ENCODE results near the gene RANGAP1.

The RANGAP1 gene

DNA sequence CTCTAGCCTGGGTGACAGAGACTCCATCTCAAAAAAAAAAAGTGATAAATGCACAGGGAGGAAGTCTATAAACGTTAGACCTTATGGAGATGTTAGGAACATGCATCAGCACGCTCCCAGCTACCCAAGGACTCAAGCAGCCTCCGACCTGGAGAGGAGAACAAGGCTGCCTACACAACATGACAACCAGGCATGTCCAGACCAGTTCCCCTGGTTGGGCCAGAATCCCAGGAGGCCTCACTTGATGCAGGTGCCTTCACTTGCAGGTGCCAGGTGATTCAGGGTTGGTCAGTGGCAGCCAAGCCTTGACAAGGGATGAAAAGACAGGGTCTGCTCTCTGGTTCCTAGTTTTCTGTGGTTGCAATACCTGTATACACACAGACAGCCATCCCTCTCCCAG is 5.9 kb downstream of the RANGAP1 start:
- TF ChIP-seq, protein P1, sequence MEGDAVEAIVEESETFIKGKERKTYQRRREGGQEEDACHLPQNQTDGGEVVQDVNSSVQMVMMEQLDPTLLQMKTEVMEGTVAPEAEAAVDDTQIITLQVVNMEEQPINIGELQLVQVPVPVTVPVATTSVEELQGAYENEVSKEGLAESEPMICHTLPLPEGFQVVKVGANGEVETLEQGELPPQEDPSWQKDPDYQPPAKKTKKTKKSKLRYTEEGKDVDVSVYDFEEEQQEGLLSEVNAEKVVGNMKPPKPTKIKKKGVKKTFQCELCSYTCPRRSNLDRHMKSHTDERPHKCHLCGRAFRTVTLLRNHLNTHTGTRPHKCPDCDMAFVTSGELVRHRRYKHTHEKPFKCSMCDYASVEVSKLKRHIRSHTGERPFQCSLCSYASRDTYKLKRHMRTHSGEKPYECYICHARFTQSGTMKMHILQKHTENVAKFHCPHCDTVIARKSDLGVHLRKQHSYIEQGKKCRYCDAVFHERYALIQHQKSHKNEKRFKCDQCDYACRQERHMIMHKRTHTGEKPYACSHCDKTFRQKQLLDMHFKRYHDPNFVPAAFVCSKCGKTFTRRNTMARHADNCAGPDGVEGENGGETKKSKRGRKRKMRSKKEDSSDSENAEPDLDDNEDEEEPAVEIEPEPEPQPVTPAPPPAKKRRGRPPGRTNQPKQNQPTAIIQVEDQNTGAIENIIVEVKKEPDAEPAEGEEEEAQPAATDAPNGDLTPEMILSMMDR (IDR thresholded peaks at IDR 0.05): no peak

DNA sequence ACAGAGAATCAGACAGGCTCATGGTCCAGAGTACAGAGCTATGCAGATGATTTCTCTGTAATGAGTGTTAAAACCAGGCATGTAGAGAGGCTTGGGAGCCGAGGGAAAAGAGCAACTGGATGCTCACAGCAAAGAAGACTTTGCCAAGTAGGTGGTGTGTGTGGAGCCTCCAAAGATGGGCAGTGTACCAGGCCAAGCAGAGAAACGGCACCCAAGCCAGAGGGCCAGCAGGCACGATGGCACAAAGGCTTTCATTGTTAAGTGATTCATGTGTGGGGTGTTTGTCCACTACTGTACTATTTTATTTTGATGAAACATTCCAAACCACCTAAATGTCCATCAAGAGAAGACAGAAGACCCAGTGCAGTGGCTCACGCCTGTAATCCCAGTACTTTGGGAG is 11.1 kb downstream of the RANGAP1 start:
- TF ChIP-seq, protein P1 (IDR thresholded peaks at IDR 0.05): no peak

DNA sequence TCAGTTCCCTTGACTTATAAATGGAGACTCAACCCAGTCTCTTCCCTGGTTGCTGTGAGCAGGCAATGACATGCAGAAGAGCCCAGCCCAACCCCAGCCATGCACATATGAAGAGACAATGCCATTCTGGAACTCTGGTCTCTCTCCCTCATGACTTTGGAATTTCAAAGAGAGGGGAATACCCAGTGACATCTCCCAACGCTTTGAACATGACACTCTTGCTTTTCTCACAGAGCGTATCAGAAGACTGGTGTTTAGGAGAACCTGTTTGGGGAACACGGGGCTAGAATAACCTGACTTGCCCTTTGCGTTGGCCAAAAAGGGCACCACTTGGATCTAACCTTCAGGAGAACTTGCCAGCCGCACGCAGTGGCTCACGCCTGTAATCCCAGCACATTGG is 12.9 kb downstream of the RANGAP1 start:
- TF ChIP-seq, protein P1 (IDR thresholded peaks at IDR 0.05): no peak

DNA sequence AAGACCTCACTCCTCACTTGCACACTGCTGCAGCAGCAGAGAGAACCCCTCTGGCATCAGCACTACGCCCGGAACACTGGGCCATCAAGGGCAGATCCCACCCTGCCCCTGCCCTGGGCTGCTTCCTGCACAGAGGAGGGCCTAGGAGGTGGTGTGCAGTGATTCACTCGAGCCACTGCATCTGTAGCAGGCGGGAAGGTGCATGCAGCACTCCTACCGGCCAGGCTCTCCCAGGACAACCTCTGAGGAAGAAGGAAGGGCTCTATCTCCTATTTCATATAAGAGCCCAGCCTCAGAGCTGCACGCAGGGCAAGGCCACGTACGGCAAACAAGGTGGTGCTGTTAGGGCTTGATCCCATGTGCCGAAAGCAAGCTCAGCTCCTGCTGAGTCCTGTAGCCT is 14.2 kb downstream of the RANGAP1 start:
- TF ChIP-seq, protein P1 (IDR thresholded peaks at IDR 0.05): no peak

DNA sequence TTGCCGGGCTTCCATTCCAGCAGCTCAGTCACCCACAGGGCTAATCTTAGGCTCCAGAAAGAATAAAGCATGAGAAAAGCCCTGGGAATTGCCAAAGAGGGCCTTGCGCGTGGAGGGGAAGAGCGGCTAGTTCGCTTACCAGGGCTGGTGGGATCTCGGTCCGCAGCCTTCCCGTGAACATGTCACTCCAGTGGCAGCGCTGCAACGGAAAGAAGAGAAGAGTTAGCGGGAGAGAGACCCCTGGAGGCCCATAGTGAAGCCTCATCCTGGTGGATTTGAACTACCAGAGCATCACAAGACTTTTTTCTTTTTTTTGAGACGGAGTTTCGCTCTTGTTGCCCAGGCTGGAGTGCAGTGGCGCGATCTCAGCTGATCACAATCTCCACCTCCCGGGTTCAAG is 18.0 kb downstream of the RANGAP1 start:
- TF ChIP-seq, protein P1 (IDR thresholded peaks at IDR 0.05): no peak

DNA sequence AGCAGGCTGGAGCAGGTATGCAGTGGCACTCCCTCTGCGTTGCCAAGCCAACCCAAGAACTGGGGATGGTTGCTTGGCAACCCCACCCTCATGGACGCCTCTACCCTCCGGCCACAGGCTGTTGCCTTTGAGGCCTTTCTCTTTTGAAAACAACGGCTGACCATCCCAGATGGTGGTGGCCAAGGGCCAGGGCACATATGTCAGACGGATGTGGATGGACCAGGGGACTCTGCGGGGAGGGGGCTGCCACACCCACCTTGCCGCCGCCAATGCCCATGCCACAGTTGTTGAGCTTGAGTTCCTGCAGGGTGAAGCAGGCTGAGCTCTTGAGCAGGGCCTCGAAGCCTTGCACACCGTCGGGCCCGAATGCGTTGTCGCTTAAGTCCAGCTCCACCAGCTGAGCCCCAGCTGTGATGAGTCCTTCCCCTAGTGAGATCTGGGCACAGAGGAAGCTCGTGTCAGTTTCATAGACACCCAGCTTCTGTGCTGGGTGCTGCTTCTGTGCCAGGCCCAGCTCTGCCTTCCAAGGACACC is 21.5 kb downstream of the RANGAP1 start:
- TF ChIP-seq, protein P1 (IDR thresholded peaks at IDR 0.05): no peak

DNA sequence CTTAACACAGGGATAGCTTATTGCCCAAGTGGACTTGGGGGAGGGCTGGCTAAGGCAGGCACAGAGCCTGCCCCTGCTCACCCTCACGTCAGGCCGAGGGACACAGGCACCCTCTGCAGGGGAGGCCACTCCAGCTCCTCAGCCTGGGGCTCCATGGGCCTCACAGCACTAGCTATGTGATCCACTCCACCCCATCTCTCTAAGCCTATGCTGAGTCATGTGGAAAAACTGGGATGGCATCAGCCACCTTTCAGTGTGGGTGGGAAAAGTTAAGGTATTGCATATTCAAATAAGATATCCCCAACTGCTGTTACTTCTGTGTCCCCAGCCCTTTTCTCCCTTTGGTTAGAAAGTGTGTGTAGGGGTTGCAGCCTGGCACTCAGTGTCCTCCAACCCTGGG is 22.3 kb downstream of the RANGAP1 start:
- TF ChIP-seq, protein P1 (IDR thresholded peaks at IDR 0.05): no peak

DNA sequence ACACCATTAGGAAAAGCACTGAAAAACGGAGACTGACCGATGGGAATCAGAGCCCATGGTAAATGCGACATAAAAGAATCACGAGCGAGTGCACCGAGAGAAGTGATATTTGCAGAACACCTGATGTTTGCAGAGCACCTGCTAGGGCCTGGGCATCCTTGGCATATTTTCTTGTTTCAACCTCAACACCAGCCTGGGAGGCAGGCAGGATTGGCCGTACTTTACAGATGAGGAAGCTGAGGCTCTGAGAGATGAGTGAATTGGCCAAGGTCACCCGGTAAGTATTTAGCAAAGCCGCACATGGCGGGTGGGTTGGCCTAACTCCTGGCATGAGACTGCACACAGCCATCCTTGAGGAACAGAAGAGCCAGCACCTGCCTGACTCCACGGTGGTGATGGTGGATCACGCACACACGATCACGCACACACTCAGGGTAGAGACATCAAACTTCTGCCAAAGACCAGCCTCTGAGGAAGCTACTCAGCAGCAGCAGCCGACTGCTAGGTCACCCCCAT is 23.7 kb downstream of the RANGAP1 start:
- TF ChIP-seq, protein P1 (IDR thresholded peaks at IDR 0.05): no peak

All from LNCAP (cell line).